ENCODE results near the gene POLN. TPM values are rescaled to one million over a fixed set of nuclear protein-coding genes. Genes with fewer than 3 reads are reported as not detected.

Gene POLN
- total RNA-seq, 4 donors from 2014 or later: 0.27 to 2.6 (median 1.4) TPM

DNA sequence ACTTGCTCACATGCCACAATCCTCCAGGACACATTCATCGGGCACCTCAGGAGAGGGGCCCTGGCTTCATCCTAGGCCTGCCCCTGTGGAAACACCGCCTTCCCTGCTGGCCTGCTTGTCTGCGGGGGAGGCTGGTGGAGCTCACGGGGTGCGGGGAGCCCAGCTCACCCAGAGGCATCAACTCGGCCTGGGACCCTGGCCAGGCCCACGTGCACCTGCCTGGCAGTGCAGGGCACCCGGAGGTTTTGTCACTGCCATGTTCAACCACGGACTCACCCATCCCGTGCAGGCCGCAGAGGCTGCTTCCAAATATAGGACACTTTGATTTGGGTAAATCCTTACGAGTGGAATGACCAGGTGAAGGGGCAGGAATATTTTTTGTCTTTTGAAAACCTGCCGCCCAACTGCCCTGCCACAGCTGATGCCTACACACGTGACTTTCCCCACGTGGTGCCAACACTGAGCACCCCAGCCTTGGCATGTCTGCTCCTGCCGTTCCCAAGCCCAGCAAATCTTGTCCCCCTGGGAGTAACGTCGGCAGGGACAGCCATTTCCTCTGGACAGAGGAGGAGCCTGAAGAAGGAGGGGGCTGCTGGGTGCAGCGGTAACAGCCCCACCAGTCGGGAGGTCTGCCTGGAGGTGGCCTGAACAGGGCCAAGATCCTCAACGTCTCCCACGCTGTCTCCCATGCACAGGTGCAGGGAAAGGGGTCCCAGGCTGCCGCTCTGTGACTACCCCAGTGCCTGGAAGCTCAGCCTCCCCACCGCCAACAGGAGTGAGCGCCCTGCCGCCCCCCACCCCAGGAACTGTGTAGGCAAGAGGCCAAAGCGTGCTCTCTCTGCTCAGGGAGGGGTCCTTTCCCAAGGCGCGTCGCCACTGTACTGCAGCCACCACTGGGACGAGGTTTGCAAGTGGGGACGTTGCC, 11.5 kb upstream of the POLN start:
- Histone ChIP-seq H3K36me3 (peaks cover 0 to 16% (median 7%) of the 10 kb centered on the region in 4 donors), H3K4me1 (peaks cover 14 to 35% (median 32%) of the 10 kb centered on the region in 4 donors), H3K27ac (no peak overlapping the region), H3K4me3 (no peak overlapping the region), H3K9me3 (no peaks in the 10 kb centered on the region), H3K27me3 (no peaks in the 10 kb centered on the region)
- no peak for DNase-seq
- in situ Hi-C loops (cut with MboI; ENCODE audit: low pct_ligation_motif_present in 1 of 4, low pct_unique_long_range_greater_than_20kb in 1 of 4, low sequenced_read_pairs in 3 of 4): no loop called here
- 88% methylated on average over 28 of the region's 32 CpGs; no CpG with 5 or more reads in 1 of the 2 donors for WGBS, 2 donors (ENCODE audit: low coverage in 1 of 2)
- TF ChIP-seq CTCF (IDR thresholded peaks at IDR 0.05): no peak
- TF ChIP-seq EP300 (IDR thresholded peaks at IDR 0.05; ENCODE audit: low read depth): no peak
- no peak for TF ChIP-seq POLR2A (IDR thresholded peaks at IDR 0.05)
- TF ChIP-seq POLR2AphosphoS5 (IDR thresholded peaks at IDR 0.05): no peak
- intact Hi-C loops (cut with DNase I; ENCODE audit: low total_unique reads): no loop called here

DNA sequence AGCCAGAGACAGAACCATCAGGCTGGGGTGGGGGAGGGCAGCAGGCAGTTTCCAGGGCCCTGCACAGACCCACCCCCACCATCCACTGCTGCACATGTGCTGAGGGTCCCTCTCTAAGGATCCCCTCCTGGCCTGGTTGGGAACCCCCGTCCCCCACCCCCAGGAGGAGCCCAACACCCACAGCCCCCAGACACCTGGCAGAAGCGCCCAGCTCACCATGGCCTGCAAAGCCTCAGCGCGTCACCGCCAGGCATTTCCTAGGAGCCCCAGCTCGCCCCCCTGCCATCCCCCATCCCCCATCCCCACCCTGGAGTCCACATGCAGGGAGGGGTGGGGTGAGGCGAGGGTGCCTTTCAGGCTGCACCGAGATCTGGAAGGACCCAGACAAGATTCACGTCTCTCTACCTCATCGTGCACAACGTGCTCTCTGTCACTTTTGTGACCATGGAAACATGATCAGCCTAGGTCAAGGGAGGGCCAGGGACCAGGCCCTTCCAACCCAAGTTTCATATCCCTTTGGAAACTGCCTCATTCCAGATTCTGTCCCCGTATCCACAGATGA, 10.7 kb upstream of the POLN start:
- H3K36me3 ChIP-seq: peaks cover 0 to 16% (median 7%) of the 10 kb centered on the region in 4 donors
- no peak for DNase-seq
- WGBS, 2 donors (ENCODE audit: low coverage in 1 of 2): 97% methylated on average over 11 of the region's 12 CpGs; no CpG with 5 or more reads in 1 of the 2 donors
- H3K4me1 ChIP-seq: peaks cover 14 to 27% (median 24%) of the 10 kb centered on the region in 4 donors
- no peak for TF ChIP-seq EP300 (IDR thresholded peaks at IDR 0.05; ENCODE audit: low read depth)
- TF ChIP-seq POLR2A (IDR thresholded peaks at IDR 0.05): no peak
- TF ChIP-seq CTCF (IDR thresholded peaks at IDR 0.05): no peak
- TF ChIP-seq POLR2AphosphoS5 (IDR thresholded peaks at IDR 0.05): no peak
- H3K27me3 ChIP-seq: no peaks in the 10 kb centered on the region
- no peaks in the 10 kb centered on the region for H3K9me3 ChIP-seq
- no peak overlapping the region for H3K4me3 ChIP-seq
- intact Hi-C loops (cut with DNase I; ENCODE audit: low total_unique reads): no loop called here
- no peak overlapping the region for H3K27ac ChIP-seq
- in situ Hi-C loops (cut with MboI; ENCODE audit: low pct_ligation_motif_present in 1 of 4, low pct_unique_long_range_greater_than_20kb in 1 of 4, low sequenced_read_pairs in 3 of 4): no loop called here

GRCh38 chr4:2251795-2252529, 10.0 kb upstream of the POLN start:
- in situ Hi-C loops (cut with MboI; ENCODE audit: low pct_ligation_motif_present in 1 of 4, low pct_unique_long_range_greater_than_20kb in 1 of 4, low sequenced_read_pairs in 3 of 4) (no loop called here), intact Hi-C loops (cut with DNase I; ENCODE audit: low total_unique reads) (no loop called here)
- no peaks in the 10 kb centered on the region for H3K27me3 ChIP-seq
- no peak overlapping the region for H3K4me3 ChIP-seq
- WGBS, 2 donors (ENCODE audit: low coverage in 1 of 2): 95% methylated on average over 15 of the region's 16 CpGs; no CpG with 5 or more reads in 1 of the 2 donors
- H3K27ac ChIP-seq: no peak overlapping the region
- H3K9me3 ChIP-seq: no peaks in the 10 kb centered on the region
- peaks cover 12 to 20% (median 18%) of the 10 kb centered on the region in 4 donors for H3K4me1 ChIP-seq
- DNase-seq: peak; percentile 7
- peaks cover 0 to 16% (median 7%) of the 10 kb centered on the region in 4 donors for H3K36me3 ChIP-seq
- TF ChIP-seq CTCF (IDR thresholded peaks at IDR 0.05) (no peak), POLR2A (IDR thresholded peaks at IDR 0.05) (no peak), EP300 (IDR thresholded peaks at IDR 0.05; ENCODE audit: low read depth) (no peak), POLR2AphosphoS5 (IDR thresholded peaks at IDR 0.05) (no peak)

Data from transverse colon (tissue), 4 donors.